ENCODE results near the gene BRAP. TPM values are rescaled to one million over a fixed set of nuclear protein-coding genes. Genes with fewer than 3 reads are reported as not detected.

The BRAP gene
- total RNA-seq, 2 experiments from 2014 or later, result 14.2 to 19.7 TPM

DNA sequence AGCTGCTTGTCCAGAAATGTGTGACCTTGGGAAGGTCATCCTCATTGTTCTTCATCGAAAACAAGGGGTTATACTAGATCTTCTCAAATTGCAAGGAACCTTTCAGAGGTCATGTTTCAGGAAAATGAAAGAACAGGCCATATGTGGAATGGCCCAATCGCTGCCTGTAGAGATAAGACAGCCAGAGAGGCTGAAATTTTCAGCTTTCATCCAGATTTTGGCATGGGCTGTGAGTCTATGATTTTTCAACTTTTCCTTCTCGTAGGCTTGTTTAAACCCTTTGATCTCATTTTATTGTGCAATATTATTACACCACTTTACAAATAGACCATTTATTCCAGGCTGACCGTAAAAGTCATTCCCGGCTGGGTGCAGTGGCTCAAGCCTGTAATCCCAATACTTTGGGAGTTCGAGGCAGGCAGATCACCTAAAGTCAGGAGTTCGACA lies 69.6 kb downstream of the BRAP start:
- Histone ChIP-seq H3K79me2 (ENCODE audit: insufficient read depth, low read depth, low read length) (no peaks in the 10 kb centered on the region), H3K9me2 (ENCODE audit: insufficient read depth, low read length) (no peaks in the 10 kb centered on the region), H4K20me1 (ENCODE audit: insufficient read depth, low read length) (no peaks in the 10 kb centered on the region), H3K27ac (ENCODE audit: low read depth, low read length, poor library complexity, severe bottlenecking) (no peak overlapping the region), H3K4me3 (ENCODE audit: low read depth, low read length, poor library complexity, severe bottlenecking) (no peak overlapping the region), H3K4me2 (ENCODE audit: low read length) (no peak overlapping the region), H3K9me3 (ENCODE audit: low read length) (no peaks in the 10 kb centered on the region), H3K36me3 (ENCODE audit: insufficient read depth, low read length) (no peaks in the 10 kb centered on the region), H2AFZ (ENCODE audit: low read length) (no peak overlapping the region), H3K4me1 (ENCODE audit: insufficient read depth, low read length, poor library complexity, severe bottlenecking) (no peaks in the 10 kb centered on the region)
- ChIA-PET POLR2A (interaction anchor here (0.6 kb wide), 1 partner anchor 65 kb away, joined by 4 read pairs; no protein-coding TSS in a partner anchor), CTCF (ENCODE audit: unreplicated experiment) (no interaction called here)
- intact Hi-C loops (cut with micrococcal nuclease; ENCODE audit: unreplicated experiment), result no loop called here
- no TSS peak for BruUV-seq (replicated peaks)
- no peak for DNase-seq (ENCODE audit: low spot score)
- TF ChIP-seq, protein P1, sequence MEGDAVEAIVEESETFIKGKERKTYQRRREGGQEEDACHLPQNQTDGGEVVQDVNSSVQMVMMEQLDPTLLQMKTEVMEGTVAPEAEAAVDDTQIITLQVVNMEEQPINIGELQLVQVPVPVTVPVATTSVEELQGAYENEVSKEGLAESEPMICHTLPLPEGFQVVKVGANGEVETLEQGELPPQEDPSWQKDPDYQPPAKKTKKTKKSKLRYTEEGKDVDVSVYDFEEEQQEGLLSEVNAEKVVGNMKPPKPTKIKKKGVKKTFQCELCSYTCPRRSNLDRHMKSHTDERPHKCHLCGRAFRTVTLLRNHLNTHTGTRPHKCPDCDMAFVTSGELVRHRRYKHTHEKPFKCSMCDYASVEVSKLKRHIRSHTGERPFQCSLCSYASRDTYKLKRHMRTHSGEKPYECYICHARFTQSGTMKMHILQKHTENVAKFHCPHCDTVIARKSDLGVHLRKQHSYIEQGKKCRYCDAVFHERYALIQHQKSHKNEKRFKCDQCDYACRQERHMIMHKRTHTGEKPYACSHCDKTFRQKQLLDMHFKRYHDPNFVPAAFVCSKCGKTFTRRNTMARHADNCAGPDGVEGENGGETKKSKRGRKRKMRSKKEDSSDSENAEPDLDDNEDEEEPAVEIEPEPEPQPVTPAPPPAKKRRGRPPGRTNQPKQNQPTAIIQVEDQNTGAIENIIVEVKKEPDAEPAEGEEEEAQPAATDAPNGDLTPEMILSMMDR (conservative IDR thresholded peaks at IDR 0.05; ENCODE audit: low read length), result no peak
- TF ChIP-seq EZH2phosphoT487 (IDR thresholded peaks at IDR 0.05; ENCODE audit: borderline replicate concordance, low read depth, low read length), result no peak

DNA sequence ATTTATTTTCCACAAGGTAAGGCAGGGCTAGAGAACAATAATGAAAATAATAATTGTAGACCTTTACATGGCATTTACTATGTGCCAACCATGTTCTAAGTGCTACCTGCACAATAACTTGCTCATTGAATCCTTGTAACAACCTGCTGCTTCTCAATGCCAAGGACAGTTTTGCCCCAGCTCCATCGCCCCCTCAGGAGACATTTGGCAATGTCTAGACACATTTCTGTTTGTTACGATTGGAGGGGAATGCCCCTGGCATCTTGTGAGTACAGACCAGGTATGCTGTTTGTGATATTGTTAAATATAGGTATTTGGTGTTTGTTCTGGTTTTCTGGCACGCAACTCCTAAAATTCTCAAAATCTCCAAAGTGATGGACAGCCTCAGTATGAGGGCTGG lies 78.5 kb downstream of the BRAP start:
- TF ChIP-seq, protein P1 (conservative IDR thresholded peaks at IDR 0.05; ENCODE audit: low read length), result peak; percentile 45; the same call in 1 of the 2 replicates
- no peak for TF ChIP-seq EZH2phosphoT487 (IDR thresholded peaks at IDR 0.05; ENCODE audit: borderline replicate concordance, low read depth, low read length)
- POLR2A ChIA-PET, result interaction anchor here (0.7 kb wide), 1 partner anchor 647 kb away, joined by 3 read pairs; no protein-coding TSS in a partner anchor
- H3K4me3 ChIP-seq (ENCODE audit: low read depth, low read length, poor library complexity, severe bottlenecking), result no peak overlapping the region
- no peak overlapping the region for H3K27ac ChIP-seq (ENCODE audit: low read depth, low read length, poor library complexity, severe bottlenecking)
- intact Hi-C loops (cut with micrococcal nuclease; ENCODE audit: unreplicated experiment), result no loop called here
- CTCF ChIA-PET (ENCODE audit: unreplicated experiment), result no interaction called here
- BruUV-seq (replicated peaks), result no TSS peak
- H3K9me3 ChIP-seq (ENCODE audit: low read length), result 0 out of 2 replicates have a peak, but pooled peaks cover 3% of the 10 kb centered on the region
- DNase-seq (ENCODE audit: low spot score), result no peak
- no peaks in the 10 kb centered on the region for H3K36me3 ChIP-seq (ENCODE audit: insufficient read depth, low read length)
- H3K4me1 ChIP-seq (ENCODE audit: insufficient read depth, low read length, poor library complexity, severe bottlenecking), result no peaks in the 10 kb centered on the region
- H3K9me2 ChIP-seq (ENCODE audit: insufficient read depth, low read length), result no peaks in the 10 kb centered on the region
- H4K20me1 ChIP-seq (ENCODE audit: insufficient read depth, low read length), result no peaks in the 10 kb centered on the region
- no peaks in the 10 kb centered on the region for H3K79me2 ChIP-seq (ENCODE audit: insufficient read depth, low read depth, low read length)
- no peak overlapping the region for H3K4me2 ChIP-seq (ENCODE audit: low read length)
- H2AFZ ChIP-seq (ENCODE audit: low read length), result no peak overlapping the region

DNA sequence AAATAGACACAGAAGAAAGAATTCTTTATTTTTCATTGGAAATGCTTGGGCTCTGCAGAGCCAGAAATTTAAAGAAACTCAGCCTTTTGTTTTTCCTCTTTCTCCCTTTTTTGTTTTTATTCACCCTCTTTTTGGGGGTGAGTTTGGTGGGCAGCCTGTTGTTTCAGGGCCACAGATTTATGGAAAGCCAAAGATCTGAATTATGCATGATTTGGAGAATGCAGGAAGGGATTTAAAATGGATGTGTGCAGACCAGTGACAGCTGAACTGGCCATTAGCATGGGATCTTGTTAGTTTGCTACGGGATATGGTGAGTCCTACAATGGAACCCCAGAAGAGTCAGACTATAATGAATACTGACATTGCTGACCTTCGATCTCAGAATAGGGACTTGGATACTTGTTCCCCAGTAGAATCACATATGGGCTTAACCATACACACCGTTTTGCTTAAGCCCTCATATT lies 79.0 kb downstream of the BRAP start:
- no peaks in the 10 kb centered on the region for H3K9me2 ChIP-seq (ENCODE audit: insufficient read depth, low read length)
- no TSS peak for BruUV-seq (replicated peaks)
- no peak overlapping the region for H3K27ac ChIP-seq (ENCODE audit: low read depth, low read length, poor library complexity, severe bottlenecking)
- H3K4me3 ChIP-seq (ENCODE audit: low read depth, low read length, poor library complexity, severe bottlenecking), result no peak overlapping the region
- POLR2A ChIA-PET, result interaction anchor here (0.7 kb wide), 2 partner anchors 371 to 648 kb away, joined by 3 read pairs; no protein-coding TSS in a partner anchor
- CTCF ChIA-PET (ENCODE audit: unreplicated experiment), result no interaction called here
- no peaks in the 10 kb centered on the region for H3K36me3 ChIP-seq (ENCODE audit: insufficient read depth, low read length)
- no peaks in the 10 kb centered on the region for H4K20me1 ChIP-seq (ENCODE audit: insufficient read depth, low read length)
- H3K9me3 ChIP-seq (ENCODE audit: low read length), result 0 out of 2 replicates have a peak, but pooled peaks cover 3% of the 10 kb centered on the region
- no peak for DNase-seq (ENCODE audit: low spot score)
- intact Hi-C loops (cut with micrococcal nuclease; ENCODE audit: unreplicated experiment), result no loop called here
- H3K79me2 ChIP-seq (ENCODE audit: insufficient read depth, low read depth, low read length), result no peaks in the 10 kb centered on the region
- H3K4me1 ChIP-seq (ENCODE audit: insufficient read depth, low read length, poor library complexity, severe bottlenecking), result no peaks in the 10 kb centered on the region
- no peak for TF ChIP-seq EZH2phosphoT487 (IDR thresholded peaks at IDR 0.05; ENCODE audit: borderline replicate concordance, low read depth, low read length)
- TF ChIP-seq, protein P1 (conservative IDR thresholded peaks at IDR 0.05; ENCODE audit: low read length), result no peak
- H3K4me2 ChIP-seq (ENCODE audit: low read length), result no peak overlapping the region
- no peak overlapping the region for H2AFZ ChIP-seq (ENCODE audit: low read length)

All from OCI-LY7 (cell line).